H1 (cell line): ENCODE results near the gene HABP2. TPM values are rescaled to one million over a fixed set of nuclear protein-coding genes. Genes with fewer than 3 reads are reported as not detected.

ENCODE experiments used
- CTCF ChIA-PET: fragments of 300-600 bp; sonication (Branson Sonifier 250); formaldehyde crosslinking; loops from one replicate; lab custom pipeline; 2021; ENCODE audit not compliant: partially characterized antibody; lab: Charles Lee
- POLR2A ChIA-PET: fragments of 300-600 bp; sonication (Branson Sonifier 250); formaldehyde crosslinking; loops from one replicate; lab custom pipeline; 2021; ENCODE audit warnings: inconsistent platforms; ENCODE audit not compliant: partially characterized antibody; lab: Charles Lee
- DNase-seq, 2 experiments: peaks; one replicate each; pipeline versions ENCODE4 v3.0.0 to v3.0.0-alpha.2; 2010 to 2022; ENCODE audit warnings: low spot score in 2 of 2, low read depth in 1 of 2, mixed read lengths in 1 of 2
- FAIRE-seq: peaks from 2 replicates; lab custom pipeline; 2011; peaks lifted over from hg19 to GRCh38; lab: Jason Lieb, UNC
- H2AFZ ChIP-seq: 2 replicates; pipeline ENCODE4 v1.8.1; 2012; ENCODE audit warnings: low read length, inconsistent platforms
- H2AK5ac ChIP-seq: 2 replicates; pipeline ENCODE4 v1.6.1; 2013; ENCODE audit warnings: low read depth, low read length
- H2BK120ac ChIP-seq: replicated peaks from 2 replicates; pipeline ENCODE3; 2013; ENCODE audit warnings: low read depth, low read length, inconsistent platforms
- H2BK12ac ChIP-seq: 2 replicates; pipeline ENCODE4 v1.6.1; 2013; ENCODE audit warnings: low read depth, low read length
- H2BK15ac ChIP-seq: 2 replicates; pipeline ENCODE4 v1.6.1; 2013; ENCODE audit warnings: low read length
- H2BK20ac ChIP-seq: 2 replicates; pipeline ENCODE4 v1.6.1; 2013; ENCODE audit warnings: low read length
- H2BK5ac ChIP-seq: 2 replicates; pipeline ENCODE4 v1.6.1; 2013; ENCODE audit warnings: low read depth, low read length
- H3K14ac ChIP-seq: 2 replicates; pipeline ENCODE4 v1.6.1; 2013; ENCODE audit warnings: inconsistent platforms; ENCODE audit not compliant: insufficient read length
- H3K18ac ChIP-seq: 2 replicates; pipeline ENCODE4 v1.6.1; 2013; ENCODE audit warnings: low read length; ENCODE audit errors: extremely low read depth
- H3K23ac ChIP-seq: 2 replicates; pipeline ENCODE4 v1.6.1; 2013; ENCODE audit warnings: inconsistent platforms; ENCODE audit not compliant: insufficient read length
- H3K23me2 ChIP-seq: 2 replicates; pipeline ENCODE4 v1.6.1; 2013; ENCODE audit warnings: low read depth, low read length
- H3K27ac ChIP-seq: 2 replicates; pipeline ENCODE4 v1.6.1; 2011; ENCODE audit warnings: low read depth, low read length, inconsistent platforms
- H3K27me3 ChIP-seq, 4 experiments: replicated peaks in 1 of 4; 1 replicate in 1 of 4; 2 replicates in 3 of 4; pipeline versions ENCODE4 v1.6.1 to v1.8.1; 2011 to 2013; ENCODE audit warnings: low read length in 3 of 4, mild to moderate bottlenecking in 3 of 4, inconsistent platforms in 2 of 4, mixed read lengths in 2 of 4, moderate library complexity in 1 of 4; ENCODE audit not compliant: control insufficient read depth in 3 of 4, insufficient read depth in 3 of 4; ENCODE audit errors: extremely low read depth in 1 of 4
- H3K36me3 ChIP-seq, 4 experiments: 2 replicates each; pipeline versions ENCODE4 v1.6.1 to v1.8.1; 2011 to 2013; ENCODE audit warnings: mild to moderate bottlenecking in 4 of 4, low read length in 3 of 4, moderate library complexity in 2 of 4, control low read depth in 1 of 4, inconsistent platforms in 1 of 4; ENCODE audit not compliant: insufficient read depth in 4 of 4, control insufficient read depth in 2 of 4
- H3K4ac ChIP-seq: replicated peaks from 2 replicates; pipeline ENCODE3; 2013; ENCODE audit warnings: low read length, low read depth, mixed read lengths, inconsistent platforms; ENCODE audit not compliant: insufficient read length
- H3K4me1 ChIP-seq, 4 experiments: replicated peaks in 1 of 4; 1 replicate in 1 of 4; 2 replicates in 3 of 4; pipeline versions ENCODE4 v1.6.1 to v1.8.1; 2011 to 2013; ENCODE audit warnings: low read length in 3 of 4, inconsistent platforms in 2 of 4, mixed read lengths in 1 of 4; ENCODE audit not compliant: insufficient read depth in 4 of 4, control insufficient read depth in 3 of 4
- H3K4me2 ChIP-seq, 2 experiments: 2 replicates each; pipeline versions ENCODE4 v1.6.1 to v1.8.1; 2011 to 2013; ENCODE audit warnings: low read depth in 2 of 2, low read length in 2 of 2, control low read depth in 1 of 2, inconsistent platforms in 1 of 2, mild to moderate bottlenecking in 1 of 2; ENCODE audit not compliant: insufficient read depth in 1 of 2
- H3K4me3 ChIP-seq, 4 experiments: fragments of 200-600, 300-600 bp in 1 of 4; sonication (generic), shearing (Covaris generic), sonication (Bioruptor Twin) in 1 of 4; 2 replicates each; pipeline versions ENCODE4 v1.5.1 to v1.8.1; 2011 to 2016; ENCODE audit warnings: low read length in 4 of 4, low read depth in 3 of 4, control low read depth in 2 of 4, inconsistent platforms in 2 of 4, mild to moderate bottlenecking in 2 of 4, mixed read lengths in 1 of 4, moderate library complexity in 1 of 4; ENCODE audit not compliant: insufficient read depth in 2 of 4; ENCODE audit errors: extremely low read depth in 1 of 4
- H3K56ac ChIP-seq: replicated peaks from 2 replicates; pipeline ENCODE3; 2013; ENCODE audit warnings: low read depth, mild to moderate bottlenecking, mixed read lengths, low read length, inconsistent platforms; ENCODE audit not compliant: insufficient read length
- H3K79me1 ChIP-seq: 2 replicates; pipeline ENCODE4 v1.6.1; 2013; ENCODE audit warnings: low read depth, low read length, control low read depth
- H3K79me2 ChIP-seq, 2 experiments: 2 replicates each; pipeline versions ENCODE4 v1.6.1 to v1.8.1; 2012 to 2013; ENCODE audit warnings: low read length in 2 of 2, mild to moderate bottlenecking in 2 of 2, inconsistent platforms in 1 of 2; ENCODE audit not compliant: insufficient read depth in 2 of 2, control insufficient read depth in 1 of 2
- H3K9ac ChIP-seq, 4 experiments: replicated peaks in 1 of 4; 1 replicate in 1 of 4; 2 replicates in 3 of 4; pipeline versions ENCODE4 v1.6.1 to v1.8.1; 2011 to 2013; ENCODE audit warnings: low read depth in 3 of 4, low read length in 3 of 4, control low read depth in 2 of 4, mild to moderate bottlenecking in 2 of 4, moderate library complexity in 2 of 4, inconsistent platforms in 1 of 4; ENCODE audit errors: extremely low read depth in 1 of 4
- H3K9me3 ChIP-seq, 2 experiments: 2 replicates each; pipeline versions ENCODE4 v1.6.1 to v1.8.1; 2012 to 2013; ENCODE audit warnings: mild to moderate bottlenecking in 2 of 2, moderate library complexity in 2 of 2, control low read depth in 1 of 2, inconsistent platforms in 1 of 2, low read depth in 1 of 2, low read length in 1 of 2, mixed read lengths in 1 of 2; ENCODE audit not compliant: insufficient read depth in 2 of 2
- H4K20me1 ChIP-seq, 2 experiments: replicated peaks in 1 of 2; 2 replicates each; pipeline versions ENCODE3 to v1.8.1; 2011 to 2013; ENCODE audit warnings: inconsistent platforms in 2 of 2, low read length in 2 of 2, mild to moderate bottlenecking in 1 of 2; ENCODE audit not compliant: insufficient read depth in 2 of 2, control insufficient read depth in 1 of 2
- H4K5ac ChIP-seq: 2 replicates; pipeline ENCODE4 v1.6.1; 2013; ENCODE audit warnings: low read length, low read depth, mixed read lengths, inconsistent platforms; ENCODE audit not compliant: insufficient read length
- H4K8ac ChIP-seq: 2 replicates; pipeline ENCODE4 v1.8.0; 2013; ENCODE audit warnings: mild to moderate bottlenecking, moderate library complexity, low read length, inconsistent platforms; ENCODE audit not compliant: insufficient read depth; ENCODE audit errors: extremely low read depth
- H4K91ac ChIP-seq: replicated peaks from 2 replicates; pipeline ENCODE3; 2013; ENCODE audit warnings: low read length, mixed read lengths, inconsistent platforms; ENCODE audit not compliant: insufficient read length
- WGBS, 2 experiments: shearing (Covaris generic) in 1 of 2; methylation state at CpG; one replicate each; pipeline versions ENCODE4 v1.1.6 to v1.1.7; 2013 to 2015; ENCODE audit warnings: low lambda C conversion rate in 2 of 2, mixed read lengths in 2 of 2, inconsistent platforms in 1 of 2, low coverage in 1 of 2, missing lambda C conversion rate in 1 of 2; ENCODE audit not compliant: insufficient replicate concordance in 2 of 2, insufficient coverage in 1 of 2, insufficient read length in 1 of 2; ENCODE audit errors: extremely low coverage in 1 of 2, missing lambda C conversion rate in 1 of 2; 5-methylcytosine and 5-hydroxymethylcytosine counted together
- polyA plus RNA-seq, 7 experiments: library from polyadenylated mRNA; depleted of rRNA in 3 of 7; stranded (reverse) in 5 of 7; unstranded in 2 of 7; fragments of >200 nt in 5 of 7; fragments of 200-250 nt in 2 of 7; gene quantifications; 1 replicate in 5 of 7; 2 replicates in 1 of 7; 4 replicates in 1 of 7; pipeline versions ENCODE4 v1.2.1 to v1.2.3, GENCODE V29; 2011 to 2013; ENCODE audit warnings: missing spikeins in 2 of 7, mixed read lengths in 2 of 7
- total RNA-seq: library from RNA; stranded (reverse); fragmentation: NEBNext Ultra II Directional; extraction: Animal tissue kit (Norgen Biotek cat#: 25700); gene quantifications from 2 replicates; pipeline ENCODE4 v1.2.1, GENCODE V29; 2021

Gene HABP2
- total and polyA plus RNA-seq, 2 of the 8 experiments (the other 6 are each of a cell fraction or from before 2014, with no cell fraction given): not detected

DNA sequence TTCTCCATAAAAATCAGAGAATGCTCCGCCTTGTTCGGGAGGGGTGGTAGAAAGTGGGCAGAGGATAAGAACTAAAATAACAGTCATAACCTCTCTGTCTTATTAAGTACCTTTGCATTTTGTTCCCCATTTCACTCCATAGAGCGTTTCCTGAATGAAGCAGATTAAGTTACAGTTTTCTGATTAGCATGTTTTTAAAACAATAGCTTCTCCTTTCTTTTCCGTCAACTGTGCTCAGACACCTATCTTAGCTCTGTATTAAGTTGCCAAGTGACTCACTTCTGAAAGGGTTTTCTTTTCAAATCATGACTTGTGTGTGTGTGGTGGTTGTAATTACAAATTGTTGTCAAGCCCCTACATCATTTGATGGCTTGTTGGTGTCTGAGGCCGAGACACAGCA lies 1.4 kb downstream of the HABP2 start:
- WGBS, 2 experiments: 74% methylated on average over 5 of the region's 5 CpGs; no CpG with 5 or more reads in 1 of the 2 experiments
- CTCF ChIA-PET: interaction anchor here (0.7 to 3.0 kb wide), 3 partner anchors 9 to 32 kb away, joined by 3 to 18 read pairs (median 12); no protein-coding TSS in a partner anchor

More for the DNA sequence above, 1.4 kb downstream of the HABP2 start:
- Histone ChIP-seq H2BK15ac (no peak overlapping the region), H3K27ac (no peak overlapping the region), H3K23ac (no peak overlapping the region), H2BK5ac (no peak overlapping the region), H4K91ac (no peak overlapping the region), H3K79me1 (no peaks in the 10 kb centered on the region), H3K14ac (no peak overlapping the region), H3K4me1 (peaks cover 0 to 13% (median 10%) of the 10 kb centered on the region in 4 experiments; a peak in 6 of 7 replicates), H3K18ac (no peak overlapping the region), H3K36me3 (no peaks in the 10 kb centered on the region), H4K20me1 (peaks cover 3 to 11% of the 10 kb centered on the region in 2 experiments), H2AFZ (no peak overlapping the region), H2BK12ac (no peak overlapping the region), H3K27me3 (peaks cover 59 to 77% (median 71%) of the 10 kb centered on the region in 4 experiments), H3K4me3 (no peak overlapping the region), H4K8ac (no peak overlapping the region), H2BK20ac (no peak overlapping the region), H2AK5ac (no peak overlapping the region), H3K9ac (no peak overlapping the region), H3K79me2 (no peaks in the 10 kb centered on the region), H3K56ac (no peak overlapping the region), H4K5ac (no peak overlapping the region), H3K9me3 (no peaks in the 10 kb centered on the region), H3K4ac (no peak overlapping the region), H2BK120ac (no peak overlapping the region), H3K23me2 (no peaks in the 10 kb centered on the region), H3K4me2 (no peak overlapping the region)
- DNase-seq: no peak
- no peak for FAIRE-seq
- POLR2A ChIA-PET: no interaction called here
